Bronchial epithelial cell (primary cell): ENCODE data around the gene SLC16A10. TPM values are rescaled to one million over a fixed set of nuclear protein-coding genes. Genes with fewer than 3 reads are reported as not detected.

ENCODE experiments used
- DNase-seq: peaks from one replicate; pipeline ENCODE4 v3.0.0-alpha.2; 2010; ENCODE audit warnings: low read depth
- FAIRE-seq: peaks from 2 replicates; lab custom pipeline; 2011; peaks lifted over from hg19 to GRCh38; lab: Jason Lieb, UNC
- H3K27me3 ChIP-seq: 2 replicates; pipeline ENCODE4 v1.5.1; 2011; ENCODE audit warnings: low read length; ENCODE audit not compliant: control insufficient read depth, insufficient read depth
- H3K36me3 ChIP-seq: 2 replicates; pipeline ENCODE4 v1.5.1; 2011; ENCODE audit warnings: low read length; ENCODE audit not compliant: control insufficient read depth, insufficient read depth
- H3K4me3 ChIP-seq: 2 replicates; pipeline ENCODE4 v1.5.1; 2011; ENCODE audit warnings: mild to moderate bottlenecking, low read depth, low read length, control low read depth
- CTCF ChIP-seq: IDR thresholded peaks from 2 replicates; pipeline ENCODE4 v1.5.1; 2011; ENCODE audit warnings: mild to moderate bottlenecking, moderate library complexity, low read length, control low read depth, inconsistent platforms; ENCODE audit not compliant: insufficient read depth, severe bottlenecking
- total RNA-seq: library from RNA; depleted of rRNA; stranded (reverse); fragments of >200 nt; gene quantifications from 2 replicates; pipeline ENCODE4 v1.2.1, GENCODE V29; 2014

Gene SLC16A10
- total RNA-seq, 1 donor from 2014 or later: 0.26 TPM

- Histone ChIP-seq H3K27me3 (peaks cover 1% of the 10 kb centered on the region), H3K4me3 (no peak overlapping the region), H3K36me3 (no peaks in the 10 kb centered on the region)
- no peak for DNase-seq
- no peak for FAIRE-seq
- no peak for TF ChIP-seq CTCF
Measured at GRCh38 chr6:111069382-111070104, 17.8 kb upstream of the SLC16A10 start.

- no peak for TF ChIP-seq CTCF
- Histone ChIP-seq H3K4me3 (no peak overlapping the region), H3K36me3 (no peaks in the 10 kb centered on the region), H3K27me3 (peaks cover 1% of the 10 kb centered on the region)
- DNase-seq (no peak), FAIRE-seq (no peak)
Measured at GRCh38 chr6:111070105-111071005, 16.9 kb upstream of the SLC16A10 start.

- no peak for TF ChIP-seq CTCF
- no peak for DNase-seq
- peaks cover 1% of the 10 kb centered on the region for H3K27me3 ChIP-seq
- FAIRE-seq: no peak
- H3K36me3 ChIP-seq: no peaks in the 10 kb centered on the region
- H3K4me3 ChIP-seq: no peak overlapping the region
Measured at GRCh38 chr6:111072801-111073360, 14.4 kb upstream of the SLC16A10 start.

GRCh38 chr6:111074311-111074710 lies 13.0 kb upstream of the SLC16A10 start:
- no peak for TF ChIP-seq CTCF

GRCh38 chr6:111076024-111076695 lies 11.1 kb upstream of the SLC16A10 start:
- peak; percentile 12 for DNase-seq
- no peak for TF ChIP-seq CTCF
- no peak overlapping the region for H3K4me3 ChIP-seq
- no peaks in the 10 kb centered on the region for H3K36me3 ChIP-seq
- H3K27me3 ChIP-seq: peaks cover 3% of the 10 kb centered on the region
- FAIRE-seq: peak; percentile 70

More at GRCh38 chr6:111074311-111074710, 13.0 kb upstream of the SLC16A10 start:
- Histone ChIP-seq H3K36me3 (no peaks in the 10 kb centered on the region), H3K4me3 (no peak overlapping the region), H3K27me3 (peaks cover 3% of the 10 kb centered on the region)
- no peak for FAIRE-seq
- DNase-seq: no peak
